H1 (cell line): ENCODE results near the gene PSMD13. TPM values are rescaled to one million over a fixed set of nuclear protein-coding genes. Genes with fewer than 3 reads are reported as not detected.

ENCODE experiments used
- HDAC2 ChIP-seq, 2 experiments: fragments of 300-600 bp in 1 of 2; sonication (generic) in 1 of 2; IDR thresholded peaks; 2 replicates each; pipeline ENCODE4 v1.6.1; 2011 to 2012; ENCODE audit warnings: low read depth in 2 of 2, low read length in 2 of 2, mild to moderate bottlenecking in 2 of 2, moderate library complexity in 2 of 2, borderline replicate concordance in 1 of 2, inconsistent platforms in 1 of 2
- polyA plus RNA-seq, 7 experiments: library from polyadenylated mRNA; depleted of rRNA in 3 of 7; stranded (reverse) in 5 of 7; unstranded in 2 of 7; fragments of >200 nt in 5 of 7; fragments of 200-250 nt in 2 of 7; gene quantifications; 1 replicate in 5 of 7; 2 replicates in 1 of 7; 4 replicates in 1 of 7; pipeline versions ENCODE4 v1.2.1 to v1.2.3, GENCODE V29; 2011 to 2013; ENCODE audit warnings: missing spikeins in 2 of 7, mixed read lengths in 2 of 7
- total RNA-seq: library from RNA; stranded (reverse); fragmentation: NEBNext Ultra II Directional; extraction: Animal tissue kit (Norgen Biotek cat#: 25700); gene quantifications from 2 replicates; pipeline ENCODE4 v1.2.1, GENCODE V29; 2021
- TF ChIP-seq, protein P1 (sequence below): IDR thresholded peaks from 2 replicates; pipeline ENCODE4 v1.6.1; 2012; ENCODE audit warnings: inconsistent platforms

The PSMD13 gene
- total and polyA plus RNA-seq, 2 of the 8 experiments (the other 6 are each of a cell fraction or from before 2014, with no cell fraction given) = 121 to 141 TPM

DNA sequence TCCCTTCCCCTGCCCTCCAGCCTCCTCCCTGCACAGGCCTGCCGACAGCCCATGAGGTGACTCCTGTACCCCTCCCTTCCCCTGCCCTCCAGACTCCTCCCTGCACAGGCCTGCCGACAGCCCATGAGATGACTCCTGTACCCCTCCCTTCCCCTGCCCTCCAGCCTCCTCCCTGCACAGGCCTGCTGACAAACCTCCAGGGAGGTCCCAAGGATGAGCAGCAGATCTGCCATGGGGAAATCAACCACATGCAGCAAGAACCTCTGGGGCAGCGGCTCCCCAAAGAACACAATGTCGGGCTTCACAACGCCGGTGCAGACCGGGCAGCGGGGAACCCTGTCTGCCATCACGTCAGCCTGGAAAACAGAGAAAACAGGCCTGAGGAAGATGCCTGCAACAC, 12.9 kb upstream of the PSMD13 start (continued):
- TF ChIP-seq HDAC2 (IDR thresholded peaks at IDR 0.05; ENCODE audit: borderline replicate concordance in 1 of 2, low read depth in 2 of 2, low read length in 2 of 2) = no peak
- TF ChIP-seq, protein P1, sequence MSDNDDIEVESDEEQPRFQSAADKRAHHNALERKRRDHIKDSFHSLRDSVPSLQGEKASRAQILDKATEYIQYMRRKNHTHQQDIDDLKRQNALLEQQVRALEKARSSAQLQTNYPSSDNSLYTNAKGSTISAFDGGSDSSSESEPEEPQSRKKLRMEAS = no peak
- TF ChIP-seq, all 59 proteins: peak for 0
